ENCODE results near the gene BCAP31.
A peak's percentile ranks its signal among the peaks of the same experiment; 100 is the strongest.
"Not testable (repeated sequence)": the region's sequence is repeated elsewhere in the genome, so short reads cannot be mapped to it uniquely, and the experiment has no call there.

The BCAP31 gene

DNA sequence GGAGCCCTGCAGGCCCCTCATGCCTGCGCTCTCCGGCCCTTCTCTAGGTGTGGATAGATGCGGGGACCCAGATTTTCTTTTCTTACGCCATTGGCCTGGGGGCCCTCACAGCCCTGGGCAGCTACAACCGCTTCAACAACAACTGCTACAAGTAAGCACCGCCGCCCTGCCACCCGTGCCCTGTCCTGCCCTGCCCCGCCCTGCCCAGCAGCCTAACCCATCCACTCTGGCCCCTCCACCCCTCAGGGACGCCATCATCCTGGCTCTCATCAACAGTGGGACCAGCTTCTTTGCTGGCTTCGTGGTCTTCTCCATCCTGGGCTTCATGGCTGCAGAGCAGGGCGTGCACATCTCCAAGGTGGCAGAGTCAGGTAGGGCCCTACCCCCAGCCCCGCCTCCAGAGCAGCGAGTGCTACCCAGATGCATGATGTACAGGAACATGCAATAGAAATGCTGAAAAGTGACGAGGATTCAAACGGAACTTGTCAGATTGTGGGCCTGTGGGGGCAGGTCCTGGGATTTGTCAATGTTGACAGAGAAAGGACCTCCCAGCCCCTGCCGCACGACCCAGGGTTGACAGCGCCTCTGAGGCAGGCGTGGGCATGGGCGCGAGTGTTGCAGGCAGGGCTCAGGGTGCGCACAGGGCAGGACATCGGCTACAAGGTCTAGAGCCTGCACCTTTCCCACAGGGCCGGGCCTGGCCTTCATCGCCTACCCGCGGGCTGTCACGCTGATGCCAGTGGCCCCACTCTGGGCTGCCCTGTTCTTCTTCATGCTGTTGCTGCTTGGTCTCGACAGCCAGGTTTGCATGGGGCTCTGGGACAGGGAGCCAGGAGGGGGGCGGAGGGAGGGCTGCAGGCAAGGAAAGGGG is 30.7 kb downstream of the BCAP31 start:
- no peak overlapping the region for H3K9ac ChIP-seq (ENCODE audit: low read depth in 1 of 2, low read length in 2 of 2)
- H3K27ac ChIP-seq (ENCODE audit: low read depth in 2 of 2, low read length in 2 of 2), result peak overlapping the region in 1 of 2 donors; percentile 6

DNA sequence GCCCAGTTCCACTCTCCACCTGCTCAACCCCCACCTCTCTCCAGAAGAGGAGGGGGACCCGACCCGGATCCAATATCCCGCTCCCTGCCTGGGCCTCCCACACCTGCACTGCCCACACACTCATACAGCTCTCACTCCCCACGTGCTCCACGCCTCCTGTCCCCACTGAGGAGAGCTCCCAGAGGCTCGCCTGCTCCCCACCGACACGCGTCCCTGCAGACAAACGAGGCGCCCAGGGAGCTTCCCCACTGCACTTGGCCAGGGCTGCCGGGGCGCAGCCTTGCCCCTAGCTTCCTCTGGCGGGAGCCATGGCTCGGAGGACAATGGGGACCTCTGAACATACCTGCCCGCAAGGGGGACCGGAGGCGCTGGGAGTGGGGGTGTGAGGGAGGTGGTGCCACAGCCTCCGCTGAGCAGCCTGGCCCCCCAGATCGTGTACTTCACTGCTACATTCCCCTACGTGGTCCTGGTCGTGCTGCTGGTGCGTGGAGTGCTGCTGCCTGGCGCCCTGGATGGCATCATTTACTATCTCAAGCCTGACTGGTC is 31.5 kb downstream of the BCAP31 start:
- H3K4me1 ChIP-seq (ENCODE audit: control insufficient read depth in 2 of 2, insufficient read depth in 2 of 2, low read length in 2 of 2), result peaks cover 0 to 3% of the 10 kb centered on the region in 2 donors
- H3K27ac ChIP-seq (ENCODE audit: low read depth in 2 of 2, low read length in 2 of 2), result no peak overlapping the region
- H3K9me3 ChIP-seq (ENCODE audit: control insufficient read depth in 2 of 2, low read length in 2 of 2), result no peaks in the 10 kb centered on the region
- no peaks in the 10 kb centered on the region for H3K36me3 ChIP-seq (ENCODE audit: control insufficient read depth in 2 of 2, insufficient read depth in 2 of 2, low read length in 2 of 2)
- H3K27me3 ChIP-seq (ENCODE audit: control insufficient read depth in 2 of 2, insufficient read depth in 2 of 2, low read length in 2 of 2), result no peaks in the 10 kb centered on the region
- H3K9ac ChIP-seq (ENCODE audit: low read depth in 1 of 2, low read length in 2 of 2), result peak overlapping the region in 1 of 2 donors; percentile 19
- H3K4me3 ChIP-seq (ENCODE audit: low read length in 2 of 2), result no peak overlapping the region

More for the DNA sequence above, 30.7 kb downstream of the BCAP31 start:
- H3K36me3 ChIP-seq (ENCODE audit: control insufficient read depth in 2 of 2, insufficient read depth in 2 of 2, low read length in 2 of 2), result no peaks in the 10 kb centered on the region
- no peaks in the 10 kb centered on the region for H3K27me3 ChIP-seq (ENCODE audit: control insufficient read depth in 2 of 2, insufficient read depth in 2 of 2, low read length in 2 of 2)
- no peaks in the 10 kb centered on the region for H3K9me3 ChIP-seq (ENCODE audit: control insufficient read depth in 2 of 2, low read length in 2 of 2)
- peaks cover under 1 to 7% of the 10 kb centered on the region in 2 donors for H3K4me1 ChIP-seq (ENCODE audit: control insufficient read depth in 2 of 2, insufficient read depth in 2 of 2, low read length in 2 of 2)
- no peak overlapping the region for H3K4me3 ChIP-seq (ENCODE audit: low read length in 2 of 2)

DNA sequence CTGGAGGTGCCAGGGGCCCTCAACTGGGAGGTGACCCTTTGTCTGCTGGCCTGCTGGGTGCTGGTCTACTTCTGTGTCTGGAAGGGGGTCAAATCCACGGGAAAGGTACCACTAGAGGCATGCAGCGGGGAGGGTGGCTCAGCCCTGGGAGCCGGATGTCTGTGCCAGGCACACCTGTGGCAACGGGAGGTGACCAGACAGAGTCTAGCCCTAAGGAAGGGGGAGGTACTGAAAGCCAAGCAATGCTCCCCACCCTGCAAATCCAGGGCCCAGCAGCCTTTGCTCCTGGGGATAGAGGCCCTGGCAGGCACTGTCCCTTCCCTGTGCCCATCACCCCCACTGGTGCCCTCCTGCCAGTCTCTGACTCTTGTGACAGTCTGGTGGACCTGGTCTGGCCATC is 32.2 kb downstream of the BCAP31 start:
- Histone ChIP-seq H3K9me3 (ENCODE audit: control insufficient read depth in 2 of 2, low read length in 2 of 2) (no peaks in the 10 kb centered on the region), H3K4me1 (ENCODE audit: control insufficient read depth in 2 of 2, insufficient read depth in 2 of 2, low read length in 2 of 2) (peaks cover 0 to 3% of the 10 kb centered on the region in 2 donors), H3K27ac (ENCODE audit: low read depth in 2 of 2, low read length in 2 of 2) (no peak overlapping the region), H3K36me3 (ENCODE audit: control insufficient read depth in 2 of 2, insufficient read depth in 2 of 2, low read length in 2 of 2) (no peaks in the 10 kb centered on the region), H3K9ac (ENCODE audit: low read depth in 1 of 2, low read length in 2 of 2) (no peak overlapping the region), H3K4me3 (ENCODE audit: low read length in 2 of 2) (no peak overlapping the region), H3K27me3 (ENCODE audit: control insufficient read depth in 2 of 2, insufficient read depth in 2 of 2, low read length in 2 of 2) (no peaks in the 10 kb centered on the region)

DNA sequence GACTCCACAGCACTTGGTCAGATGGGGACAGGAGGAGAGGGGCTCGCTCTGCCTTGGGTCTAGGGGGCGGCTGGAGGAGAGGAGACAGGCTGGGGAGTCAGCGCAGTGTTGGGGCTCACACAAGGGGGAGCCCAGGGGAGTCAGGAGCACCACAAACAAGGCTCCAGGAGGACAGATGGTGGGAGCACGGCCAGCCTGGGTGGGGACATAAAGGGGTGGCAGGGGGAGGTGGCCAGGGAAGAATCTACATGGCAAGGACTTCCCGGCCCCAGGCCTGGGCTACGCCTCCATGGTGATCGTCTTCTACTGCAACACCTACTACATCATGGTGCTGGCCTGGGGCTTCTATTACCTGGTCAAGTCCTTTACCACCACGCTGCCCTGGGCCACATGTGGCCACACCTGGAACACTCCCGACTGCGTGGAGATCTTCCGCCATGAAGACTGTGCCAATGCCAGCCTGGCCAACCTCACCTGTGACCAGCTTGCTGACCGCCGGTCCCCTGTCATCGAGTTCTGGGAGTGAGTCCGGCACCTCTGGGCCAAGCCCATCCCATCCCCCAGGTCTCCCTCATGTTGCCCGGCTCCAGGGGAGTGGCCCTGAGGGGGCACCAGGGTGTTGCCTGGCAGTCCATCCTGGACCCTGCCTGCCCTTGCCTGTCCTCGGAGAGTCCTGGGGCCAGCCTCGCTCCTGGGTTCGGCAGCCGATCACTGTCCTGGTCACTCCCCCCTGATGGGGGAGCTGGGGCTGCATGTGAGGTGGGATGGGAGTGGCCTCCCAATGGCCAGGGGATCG is 33.0 kb downstream of the BCAP31 start:
- H3K27me3 ChIP-seq (ENCODE audit: control insufficient read depth in 2 of 2, insufficient read depth in 2 of 2, low read length in 2 of 2); H3K9ac ChIP-seq (ENCODE audit: low read depth in 1 of 2, low read length in 2 of 2); H3K9me3 ChIP-seq (ENCODE audit: control insufficient read depth in 2 of 2, low read length in 2 of 2); H3K36me3 ChIP-seq (ENCODE audit: control insufficient read depth in 2 of 2, insufficient read depth in 2 of 2, low read length in 2 of 2); H3K4me3 ChIP-seq (ENCODE audit: low read length in 2 of 2); H3K4me1 ChIP-seq (ENCODE audit: control insufficient read depth in 2 of 2, insufficient read depth in 2 of 2, low read length in 2 of 2); H3K27ac ChIP-seq (ENCODE audit: low read depth in 2 of 2, low read length in 2 of 2): not testable (repeated sequence)

DNA sequence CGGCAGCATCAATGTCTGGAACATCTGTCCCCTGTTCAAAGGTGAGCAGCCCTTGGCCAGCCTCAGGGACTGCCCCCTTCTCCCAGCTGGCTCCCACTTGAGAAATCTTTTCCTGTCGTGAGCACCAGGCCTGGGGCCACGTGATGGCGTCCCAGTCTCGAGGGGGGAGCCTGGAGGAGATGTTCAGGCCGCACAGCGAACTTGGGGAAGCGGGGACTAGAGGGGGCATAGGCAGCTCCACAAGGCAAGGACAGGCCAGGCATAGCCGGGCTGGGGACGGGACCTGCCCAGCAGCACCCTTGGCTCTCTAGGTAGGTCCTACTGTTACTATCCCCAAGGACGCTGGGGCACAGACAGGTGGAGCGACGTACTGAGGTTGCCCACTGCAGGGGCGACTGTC is 33.7 kb downstream of the BCAP31 start:
- Histone ChIP-seq H3K27ac (ENCODE audit: low read depth in 2 of 2, low read length in 2 of 2) (no peak overlapping the region), H3K36me3 (ENCODE audit: control insufficient read depth in 2 of 2, insufficient read depth in 2 of 2, low read length in 2 of 2) (no peaks in the 10 kb centered on the region), H3K9me3 (ENCODE audit: control insufficient read depth in 2 of 2, low read length in 2 of 2) (no peaks in the 10 kb centered on the region), H3K9ac (ENCODE audit: low read depth in 1 of 2, low read length in 2 of 2) (no peak overlapping the region), H3K27me3 (ENCODE audit: control insufficient read depth in 2 of 2, insufficient read depth in 2 of 2, low read length in 2 of 2) (no peaks in the 10 kb centered on the region), H3K4me3 (ENCODE audit: low read length in 2 of 2) (no peak overlapping the region), H3K4me1 (ENCODE audit: control insufficient read depth in 2 of 2, insufficient read depth in 2 of 2, low read length in 2 of 2) (peaks cover 0 to 3% of the 10 kb centered on the region in 2 donors)

DNA sequence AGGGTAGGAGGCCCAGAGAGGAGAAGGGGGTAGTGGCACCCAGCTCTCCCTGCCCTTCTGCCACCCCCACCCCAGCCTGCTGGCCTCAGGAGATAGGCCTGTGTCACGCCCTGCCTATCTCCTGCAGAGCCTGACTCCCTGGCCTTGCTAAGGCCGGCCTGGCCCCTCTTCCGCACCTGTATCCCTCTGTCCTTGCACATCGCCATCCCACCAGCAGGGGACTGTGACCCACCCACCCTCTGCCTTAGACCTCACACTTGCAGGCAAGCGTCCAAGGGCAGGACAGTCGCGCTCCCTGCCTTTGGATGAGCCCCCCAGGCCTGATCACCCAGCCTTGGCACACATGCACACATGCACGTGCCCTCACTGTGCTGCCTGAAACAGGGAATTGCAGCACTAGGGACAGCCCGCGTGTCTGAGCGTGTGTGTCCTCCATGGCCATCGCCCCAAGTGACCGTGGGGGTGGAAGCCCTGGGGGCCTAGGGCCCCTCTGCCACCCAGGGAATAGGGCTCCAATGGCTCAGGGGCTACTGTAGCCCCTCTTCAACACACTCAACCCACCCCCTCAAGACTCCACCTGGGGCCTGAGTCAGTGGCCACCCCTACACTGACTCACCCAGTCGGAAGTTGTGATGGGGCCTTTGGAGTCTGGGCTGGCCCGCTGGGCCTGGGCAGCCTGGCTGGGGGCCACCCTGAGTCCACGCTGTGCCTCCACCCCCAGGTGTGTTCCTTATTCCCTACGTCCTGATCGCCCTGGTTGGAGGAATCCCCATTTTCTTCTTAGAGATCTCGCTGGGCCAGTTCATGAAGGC is 34.3 kb downstream of the BCAP31 start:
- H3K9ac ChIP-seq (ENCODE audit: low read depth in 1 of 2, low read length in 2 of 2), result peak overlapping the region in 1 of 2 donors; percentile 12

DNA sequence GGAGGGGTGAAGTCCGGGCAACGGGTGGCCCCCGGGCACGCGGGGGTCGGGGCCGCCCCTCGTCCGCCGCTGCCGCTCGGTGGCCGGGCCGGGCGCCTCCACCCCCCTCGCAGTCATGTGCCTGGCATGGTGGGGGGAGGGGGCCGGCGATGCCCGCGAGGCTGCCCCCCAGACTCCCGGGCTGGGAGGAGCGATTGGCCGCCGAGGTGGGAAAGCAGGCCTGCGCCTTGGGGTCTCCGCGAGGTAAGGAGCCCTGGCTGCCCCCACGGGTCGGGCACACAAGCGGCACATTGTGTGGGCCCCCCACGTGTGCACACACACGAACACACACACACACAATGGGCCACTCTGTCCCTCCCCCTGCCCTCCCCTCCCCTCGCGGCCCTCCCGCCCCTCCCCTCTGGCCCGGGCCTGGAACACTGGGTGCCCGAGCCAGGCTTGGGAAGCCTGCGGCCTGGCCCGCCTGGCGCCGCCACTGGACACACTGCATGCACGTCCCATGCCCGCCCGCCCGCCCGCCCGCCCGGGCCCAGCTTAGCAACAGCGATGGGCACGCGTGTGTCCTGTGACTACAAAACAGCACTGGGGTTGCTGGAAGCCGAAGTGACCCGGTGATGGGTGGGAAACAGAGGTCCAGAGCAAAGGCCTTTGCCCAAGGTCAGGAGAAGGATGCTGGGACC is 35.1 kb downstream of the BCAP31 start:
- Histone ChIP-seq H3K4me1 (ENCODE audit: control insufficient read depth in 2 of 2, insufficient read depth in 2 of 2, low read length in 2 of 2) (peaks cover 0 to 3% of the 10 kb centered on the region in 2 donors), H3K9me3 (ENCODE audit: control insufficient read depth in 2 of 2, low read length in 2 of 2) (no peaks in the 10 kb centered on the region), H3K36me3 (ENCODE audit: control insufficient read depth in 2 of 2, insufficient read depth in 2 of 2, low read length in 2 of 2) (no peaks in the 10 kb centered on the region), H3K27ac (ENCODE audit: low read depth in 2 of 2, low read length in 2 of 2) (no peak overlapping the region), H3K27me3 (ENCODE audit: control insufficient read depth in 2 of 2, insufficient read depth in 2 of 2, low read length in 2 of 2) (no peaks in the 10 kb centered on the region), H3K9ac (ENCODE audit: low read depth in 1 of 2, low read length in 2 of 2) (peak overlapping the region in 1 of 2 donors; percentile 66), H3K4me3 (ENCODE audit: low read length in 2 of 2) (peak overlapping the region in 1 of 2 donors; percentile 43)

More for the DNA sequence above, 34.3 kb downstream of the BCAP31 start:
- Histone ChIP-seq H3K4me3 (ENCODE audit: low read length in 2 of 2) (peak overlapping the region; percentile 37 to 39), H3K27me3 (ENCODE audit: control insufficient read depth in 2 of 2, insufficient read depth in 2 of 2, low read length in 2 of 2) (no peaks in the 10 kb centered on the region), H3K4me1 (ENCODE audit: control insufficient read depth in 2 of 2, insufficient read depth in 2 of 2, low read length in 2 of 2) (peaks cover 0 to 3% of the 10 kb centered on the region in 2 donors), H3K36me3 (ENCODE audit: control insufficient read depth in 2 of 2, insufficient read depth in 2 of 2, low read length in 2 of 2) (no peaks in the 10 kb centered on the region), H3K27ac (ENCODE audit: low read depth in 2 of 2, low read length in 2 of 2) (peak overlapping the region in 1 of 2 donors; percentile 29), H3K9me3 (ENCODE audit: control insufficient read depth in 2 of 2, low read length in 2 of 2) (no peaks in the 10 kb centered on the region)

DNA sequence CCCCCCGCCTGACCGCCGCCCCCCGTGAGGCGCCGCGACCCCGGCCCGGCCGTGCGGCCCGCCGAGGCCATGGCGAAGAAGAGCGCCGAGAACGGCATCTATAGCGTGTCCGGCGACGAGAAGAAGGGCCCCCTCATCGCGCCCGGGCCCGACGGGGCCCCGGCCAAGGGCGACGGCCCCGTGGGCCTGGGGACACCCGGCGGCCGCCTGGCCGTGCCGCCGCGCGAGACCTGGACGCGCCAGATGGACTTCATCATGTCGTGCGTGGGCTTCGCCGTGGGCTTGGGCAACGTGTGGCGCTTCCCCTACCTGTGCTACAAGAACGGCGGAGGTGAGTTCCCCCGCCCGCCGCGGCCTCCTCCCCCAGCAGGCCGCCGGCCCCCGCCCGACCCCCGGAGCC is 35.7 kb downstream of the BCAP31 start:
- no peaks in the 10 kb centered on the region for H3K27me3 ChIP-seq (ENCODE audit: control insufficient read depth in 2 of 2, insufficient read depth in 2 of 2, low read length in 2 of 2)
- H3K36me3 ChIP-seq (ENCODE audit: control insufficient read depth in 2 of 2, insufficient read depth in 2 of 2, low read length in 2 of 2), result no peaks in the 10 kb centered on the region
- peak overlapping the region in 1 of 2 donors; percentile 42 for H3K27ac ChIP-seq (ENCODE audit: low read depth in 2 of 2, low read length in 2 of 2)
- H3K4me3 ChIP-seq (ENCODE audit: low read length in 2 of 2), result peak overlapping the region in 1 of 2 donors; percentile 41
- H3K4me1 ChIP-seq (ENCODE audit: control insufficient read depth in 2 of 2, insufficient read depth in 2 of 2, low read length in 2 of 2), result peaks cover 0 to 3% of the 10 kb centered on the region in 2 donors
- H3K9ac ChIP-seq (ENCODE audit: low read depth in 1 of 2, low read length in 2 of 2), result peak overlapping the region in 1 of 2 donors; percentile 66
- H3K9me3 ChIP-seq (ENCODE audit: control insufficient read depth in 2 of 2, low read length in 2 of 2), result no peaks in the 10 kb centered on the region

DNA sequence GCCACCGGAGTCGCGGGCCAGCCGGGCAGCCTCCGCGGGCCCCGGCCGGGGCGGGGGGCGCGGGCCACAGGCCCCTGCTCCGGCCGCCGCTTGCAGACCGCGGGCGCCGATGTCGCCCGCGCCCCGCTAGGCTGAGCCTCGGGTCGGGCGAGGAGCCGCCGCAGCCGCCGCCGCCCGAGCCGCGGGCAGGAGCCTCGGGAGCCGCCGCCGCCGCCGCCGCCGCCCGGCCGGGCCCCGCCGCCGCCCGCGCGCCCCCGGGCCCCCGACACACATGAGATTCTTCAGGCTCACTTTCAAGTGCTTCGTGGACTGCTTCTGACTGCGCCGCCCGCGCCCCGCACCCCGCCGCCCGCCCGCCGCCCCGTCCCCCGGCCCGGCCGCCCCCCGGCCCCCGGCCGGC is 36.1 kb downstream of the BCAP31 start:
- Histone ChIP-seq H3K27me3 (ENCODE audit: control insufficient read depth in 2 of 2, insufficient read depth in 2 of 2, low read length in 2 of 2) (no peaks in the 10 kb centered on the region), H3K36me3 (ENCODE audit: control insufficient read depth in 2 of 2, insufficient read depth in 2 of 2, low read length in 2 of 2) (no peaks in the 10 kb centered on the region), H3K27ac (ENCODE audit: low read depth in 2 of 2, low read length in 2 of 2) (no peak overlapping the region), H3K9ac (ENCODE audit: low read depth in 1 of 2, low read length in 2 of 2) (no peak overlapping the region), H3K4me1 (ENCODE audit: control insufficient read depth in 2 of 2, insufficient read depth in 2 of 2, low read length in 2 of 2) (peaks cover 0 to 3% of the 10 kb centered on the region in 2 donors), H3K9me3 (ENCODE audit: control insufficient read depth in 2 of 2, low read length in 2 of 2) (no peaks in the 10 kb centered on the region), H3K4me3 (ENCODE audit: low read length in 2 of 2) (no peak overlapping the region)

Data from mucosa of rectum (tissue), 2 donors.